ENCODE results near the gene KIF12.

Gene KIF12

GRCh38 chr9:114105236-114105635 lies 6.1 kb upstream of the KIF12 start:
- DNase-seq (ENCODE audit: low read depth): no peak

GRCh38 chr9:114102484-114102883 lies 3.4 kb upstream of the KIF12 start:
- DNase-seq (ENCODE audit: low read depth): no peak

- no peak for DNase-seq (ENCODE audit: low read depth)
Observed at GRCh38 chr9:114100536-114100935, 1.4 kb upstream of the KIF12 start.

DNA sequence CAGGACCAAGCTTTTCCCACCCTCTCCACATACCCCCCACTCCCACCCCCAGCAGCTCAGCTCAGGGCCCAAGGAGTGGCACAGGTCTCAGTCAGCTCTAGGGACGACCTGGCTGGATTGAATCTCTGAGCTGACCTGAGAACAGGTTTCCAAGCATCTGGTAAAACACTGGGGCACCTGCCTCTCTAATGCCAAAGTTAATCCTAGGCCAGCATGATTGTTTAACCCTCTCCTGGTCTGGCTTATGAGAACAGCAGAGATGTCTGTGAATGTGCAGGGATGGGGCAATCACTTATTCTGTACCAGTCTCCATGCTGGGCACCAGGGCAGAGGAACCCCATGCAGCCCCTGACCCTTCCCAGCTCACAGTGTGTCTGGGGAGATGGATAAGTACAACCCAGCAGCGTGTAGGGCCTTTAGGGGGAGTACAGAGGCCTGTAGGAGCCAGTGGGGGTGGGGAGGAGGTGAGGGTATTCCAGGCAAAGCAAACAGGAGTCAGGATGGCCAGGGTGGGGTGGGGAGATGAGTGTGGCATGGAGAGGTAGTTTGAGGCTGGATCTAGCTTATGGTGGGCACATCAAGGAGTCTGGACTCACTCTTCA lies 678 bp upstream of the KIF12 start:
- DNase-seq (ENCODE audit: low read depth): no peak

GRCh38 chr9:114098021-114098935 lies 814 bp downstream of the KIF12 start:
- DNase-seq (ENCODE audit: low read depth): no peak

GRCh38 chr9:114097613-114098020 lies 1.5 kb downstream of the KIF12 start:
- DNase-seq (ENCODE audit: low read depth): no peak

DNA sequence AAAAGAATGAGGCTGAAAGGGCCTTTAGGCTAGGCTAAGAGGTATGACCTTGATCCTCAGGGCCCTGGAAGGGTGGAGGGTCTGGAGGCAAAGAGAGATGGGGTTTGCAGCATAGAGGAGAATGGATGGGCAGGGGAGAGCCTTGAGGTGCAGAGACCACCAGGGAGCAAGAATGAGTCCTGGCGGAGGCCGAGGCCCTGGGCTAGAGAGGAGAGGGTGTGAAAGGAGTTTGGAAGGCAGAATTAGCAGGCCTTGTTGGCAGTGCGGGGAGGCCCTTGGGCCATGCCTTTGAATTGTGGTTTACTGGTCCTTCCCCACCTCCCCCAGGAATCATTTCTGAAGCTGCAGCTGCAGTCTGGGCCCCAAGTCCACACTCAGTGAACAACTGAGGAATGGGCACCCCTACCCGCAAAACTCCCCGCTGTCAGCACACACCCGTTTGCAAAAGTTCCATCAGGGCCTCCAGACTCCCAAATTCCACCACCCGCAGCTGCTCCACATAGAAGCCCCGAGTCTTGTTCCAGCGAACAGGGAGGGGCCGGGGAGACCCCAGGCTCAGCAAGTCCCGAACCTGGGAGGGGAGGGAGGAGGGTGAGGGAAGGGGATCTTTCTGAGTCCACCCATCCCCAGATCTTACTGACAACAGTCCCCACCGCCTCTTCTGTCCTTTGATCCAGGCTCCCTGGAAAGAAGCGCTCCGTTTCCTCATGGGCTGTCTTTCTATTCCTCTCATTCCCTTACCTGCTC lies 2.1 kb downstream of the KIF12 start:
- DNase-seq (ENCODE audit: low read depth): no peak

DNA sequence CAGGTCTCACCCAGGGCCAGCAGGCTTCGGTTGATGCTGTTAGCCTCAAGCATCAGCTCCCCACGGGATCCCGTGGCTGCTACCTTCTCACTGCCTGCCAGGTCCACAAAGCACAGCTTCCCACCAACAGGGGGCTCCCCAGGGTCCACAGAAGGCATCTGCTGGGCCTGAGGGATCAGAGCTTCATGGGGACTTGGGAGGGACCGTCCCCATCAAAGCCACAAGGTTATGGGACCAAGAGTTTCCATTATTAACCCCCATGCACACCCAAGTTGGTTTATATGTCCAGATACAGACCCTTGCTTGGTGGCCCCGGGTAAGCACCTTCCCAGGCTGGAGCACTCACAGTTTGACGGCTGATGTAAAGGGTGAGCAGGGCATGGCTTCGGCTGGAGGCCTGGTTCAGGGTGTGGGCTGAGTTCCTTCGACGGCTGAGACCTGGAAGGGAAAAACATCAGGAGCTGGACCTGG lies 3.0 kb downstream of the KIF12 start:
- DNase-seq (ENCODE audit: low read depth): no peak

- no peak for DNase-seq (ENCODE audit: low read depth)
Observed at GRCh38 chr9:114094971-114095370, 4.1 kb downstream of the KIF12 start.

- DNase-seq (ENCODE audit: low read depth): no peak
Observed at GRCh38 chr9:114093761-114094505, 5.2 kb downstream of the KIF12 start.

GRCh38 chr9:114093031-114093471 lies 6.0 kb downstream of the KIF12 start:
- DNase-seq (ENCODE audit: low read depth): no peak

DNA sequence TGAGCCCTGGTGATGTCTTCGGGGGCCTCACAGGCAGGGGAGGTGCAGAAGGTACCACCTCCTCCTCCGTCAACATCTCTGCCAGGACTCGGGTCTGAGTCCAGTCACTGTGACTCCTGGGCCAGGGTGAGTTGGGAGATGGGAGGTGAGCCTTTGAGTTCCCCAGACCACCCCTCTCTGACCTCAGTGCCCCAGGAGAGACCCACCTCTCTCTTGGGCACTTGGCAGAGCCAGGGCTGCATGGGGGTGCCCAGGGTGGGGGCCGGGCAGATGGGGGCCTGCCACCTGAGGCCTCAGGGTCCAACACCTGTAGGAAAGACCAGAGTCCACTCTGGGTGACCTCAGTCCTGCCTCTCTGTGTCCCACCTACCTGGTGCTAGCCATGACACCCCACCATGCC lies 6.8 kb downstream of the KIF12 start:
- DNase-seq (ENCODE audit: low read depth): no peak

DNA sequence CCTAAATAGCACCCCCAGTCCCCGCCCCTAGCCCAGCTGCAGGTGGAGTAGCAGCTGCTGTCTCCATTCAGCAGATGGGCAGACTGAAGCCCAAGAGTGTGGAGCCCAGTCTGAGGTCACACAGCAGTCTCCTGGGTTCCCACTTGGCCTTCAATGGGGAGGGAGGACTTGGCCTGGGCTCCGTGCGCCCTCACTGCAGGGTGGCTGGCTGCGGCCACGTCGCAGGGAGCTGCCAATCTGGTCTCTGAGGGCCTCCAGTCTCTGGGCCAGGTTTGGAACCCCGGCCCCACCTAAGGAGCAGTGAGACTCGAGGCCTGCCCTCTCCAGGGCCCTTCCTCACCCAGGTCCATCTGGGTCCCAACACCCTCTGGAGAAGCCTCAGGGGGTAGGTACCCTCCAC lies 7.4 kb downstream of the KIF12 start:
- no peak for DNase-seq (ENCODE audit: low read depth)

- no peak for DNase-seq (ENCODE audit: low read depth)
Observed at GRCh38 chr9:114090798-114091197, 8.3 kb downstream of the KIF12 start.

DNA sequence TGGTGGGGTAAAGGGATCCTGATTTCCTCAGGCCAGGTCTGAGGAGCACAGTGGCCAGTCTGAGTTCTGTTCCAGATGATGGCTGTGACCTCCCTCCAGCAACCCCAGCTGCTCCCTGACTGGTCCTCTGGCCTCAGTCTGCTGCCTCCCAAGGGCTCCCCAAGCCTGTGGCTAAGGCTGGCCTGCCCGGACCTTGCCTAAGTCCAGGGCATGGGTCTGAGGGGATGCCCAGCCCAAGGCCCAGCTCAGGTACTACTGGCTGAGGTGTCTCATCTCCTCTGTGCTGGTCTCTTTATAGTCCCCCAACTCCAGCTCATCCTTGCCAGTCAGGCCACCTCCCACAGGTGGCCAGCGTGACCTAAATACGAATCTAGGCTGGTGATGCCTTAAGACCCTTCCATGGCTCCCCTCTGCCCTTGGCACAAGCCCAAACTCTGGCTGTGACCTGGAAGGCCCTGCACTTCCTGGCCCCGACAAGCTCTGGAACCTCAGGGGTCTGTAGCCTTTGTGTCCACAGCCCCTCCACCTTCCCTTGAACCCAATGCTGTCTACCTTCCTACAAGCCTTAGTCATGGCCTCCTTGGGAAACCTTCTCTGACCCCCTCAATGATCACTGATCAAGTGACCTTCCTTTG lies 9.8 kb downstream of the KIF12 start:
- DNase-seq (ENCODE audit: low read depth): no peak

GRCh38 chr9:114088571-114089170 lies 10.4 kb downstream of the KIF12 start:
- no peak for DNase-seq (ENCODE audit: low read depth)

- no peak for DNase-seq (ENCODE audit: low read depth)
Observed at GRCh38 chr9:114087721-114088120, 11.4 kb downstream of the KIF12 start.

DNA sequence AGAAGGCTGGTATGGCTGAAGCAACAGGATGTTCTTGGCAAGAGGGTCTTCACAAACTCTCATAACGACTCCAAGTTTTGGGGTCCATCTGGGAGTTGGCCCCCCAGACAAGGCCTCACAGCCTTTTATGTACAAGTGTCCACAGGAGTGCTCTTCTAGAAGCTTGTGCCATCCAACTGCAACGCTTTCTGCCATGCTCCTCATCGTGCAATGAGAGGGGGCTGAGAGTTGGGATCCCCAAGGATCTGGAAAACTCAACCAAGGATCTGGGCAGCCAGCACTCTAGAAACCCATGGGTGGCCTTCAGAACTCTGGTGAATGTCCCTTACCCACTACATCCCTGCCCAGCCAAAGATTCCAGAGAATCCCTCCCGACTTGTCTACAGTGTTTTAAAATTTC lies 12.5 kb downstream of the KIF12 start:
- DNase-seq (ENCODE audit: low read depth): no peak

DNA sequence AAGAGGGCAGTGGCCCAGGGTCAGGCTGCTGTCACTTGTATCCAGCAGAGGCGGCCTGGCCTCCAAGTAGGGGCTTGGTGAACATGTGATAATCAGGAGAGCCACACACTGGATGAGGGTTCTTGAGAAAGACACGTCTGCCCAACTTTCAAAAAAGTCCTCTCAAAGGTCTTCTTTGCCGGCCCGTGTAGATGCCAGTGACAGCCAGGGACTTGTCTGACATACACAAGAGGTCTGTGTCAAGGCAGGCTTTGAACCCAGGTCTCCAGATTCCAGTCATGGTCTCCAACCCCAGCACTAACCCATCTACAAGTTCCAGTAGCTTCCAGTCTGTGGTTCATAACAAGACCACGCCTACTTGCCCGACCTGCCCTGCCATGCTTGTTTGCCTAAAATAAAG lies 13.1 kb downstream of the KIF12 start:
- no peak for DNase-seq (ENCODE audit: low read depth)

DNA sequence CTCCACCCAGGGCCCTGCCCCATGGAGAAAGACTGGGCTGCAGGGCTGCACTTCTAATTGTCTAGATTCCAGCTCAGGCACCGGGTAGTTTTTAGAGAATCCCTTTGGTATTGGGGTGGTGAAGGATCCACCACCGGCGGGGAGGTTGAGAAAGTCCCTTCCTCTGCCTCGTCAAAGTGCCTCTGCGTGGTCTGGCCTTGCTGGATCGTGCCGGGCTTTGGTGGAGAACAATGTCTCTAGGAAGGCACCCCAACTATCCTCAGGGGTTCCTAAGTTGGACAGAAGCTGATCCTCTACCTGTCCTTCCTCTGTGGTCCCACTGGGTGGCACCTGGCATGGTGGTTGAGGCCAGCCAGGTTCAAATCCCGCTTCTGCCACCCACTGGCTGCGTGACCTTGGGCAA lies 13.7 kb downstream of the KIF12 start:
- no peak for DNase-seq (ENCODE audit: low read depth)

Data from stimulated activated CD8-positive, alpha-beta memory T cell treated with anti-CD3 and anti-CD28 coated beads, Interleukin-4, amount 100 ng/mL, for 24 hours (primary cell).